ENCODE measurements around the gene CDC20B. TPM values are rescaled to one million over a fixed set of nuclear protein-coding genes. Genes with fewer than 3 reads are reported as not detected.

CDC20B gene, protein sequence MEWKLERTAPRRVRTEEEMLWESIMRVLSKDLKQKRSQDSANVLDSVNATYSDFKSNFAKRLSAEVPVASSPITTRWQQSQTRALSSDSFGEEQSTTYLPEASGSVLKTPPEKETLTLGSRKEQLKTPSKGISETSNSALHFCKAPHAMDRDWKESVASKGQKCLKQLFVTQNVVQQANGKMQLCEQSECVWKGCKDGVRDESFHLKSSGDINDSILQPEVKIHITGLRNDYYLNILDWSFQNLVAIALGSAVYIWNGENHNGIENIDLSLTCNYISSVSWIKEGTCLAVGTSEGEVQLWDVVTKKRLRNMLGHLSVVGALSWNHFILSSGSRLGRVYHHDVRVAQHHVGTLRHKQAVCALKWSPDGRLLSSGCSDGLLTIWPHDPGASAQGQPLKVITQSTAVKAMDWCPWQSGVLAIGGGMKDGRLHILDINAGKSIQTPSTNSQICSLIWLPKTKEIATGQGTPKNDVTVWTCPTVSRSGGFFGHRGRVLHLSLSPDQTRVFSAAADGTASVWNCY
- not detected for total RNA-seq

DNA sequence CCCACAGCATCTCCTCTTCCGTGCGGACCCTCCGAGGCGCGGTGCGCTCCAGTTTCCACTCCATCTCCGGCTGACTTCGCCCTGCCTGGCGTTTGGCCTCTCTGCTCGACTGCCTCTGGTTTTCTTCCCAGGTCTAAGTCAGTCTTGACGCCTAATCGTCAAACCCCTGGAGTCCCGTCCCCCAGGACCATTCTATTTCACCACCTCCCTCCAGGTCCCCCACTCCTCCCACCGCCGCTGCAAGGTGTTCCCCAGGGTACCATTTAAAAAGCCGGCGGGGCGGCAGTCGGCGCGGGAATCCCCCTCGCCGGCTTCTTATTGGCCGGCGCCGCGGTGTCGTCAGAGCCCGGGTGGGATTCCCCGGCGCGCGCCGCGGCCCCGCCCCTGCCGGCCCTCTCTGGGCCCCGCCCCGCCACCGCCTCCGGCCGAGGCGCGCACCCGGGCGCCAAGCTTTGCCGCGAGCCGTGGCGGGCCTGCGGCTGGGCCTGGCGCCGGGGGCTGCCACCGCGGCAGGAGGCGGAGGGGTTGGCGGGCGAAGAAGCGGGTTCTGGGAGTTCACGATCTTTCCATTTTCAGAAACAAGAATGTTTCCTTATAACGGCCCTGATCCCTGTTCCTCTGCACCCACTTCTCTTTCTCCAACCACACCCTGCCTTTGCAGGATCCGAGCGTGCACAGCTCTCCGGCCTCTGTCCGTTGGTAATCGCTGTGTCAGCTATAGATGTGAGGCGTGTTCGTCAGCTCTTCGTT is at the start of gene CDC20B:
CDC20B (minus strand) TSS at position 241 of the 750 bp plus-strand sequence; CDS start at position 64, 177 bp downstream.

GRCh38 chr5:55159763-55160492 is 13.0 kb downstream of the CDC20B start, which contains the start of gene GPX8:
TSS of gene GPX8 (plus strand) at chr5:55160171. CDS start at chr5:55160193, 22 bp downstream.

DNA sequence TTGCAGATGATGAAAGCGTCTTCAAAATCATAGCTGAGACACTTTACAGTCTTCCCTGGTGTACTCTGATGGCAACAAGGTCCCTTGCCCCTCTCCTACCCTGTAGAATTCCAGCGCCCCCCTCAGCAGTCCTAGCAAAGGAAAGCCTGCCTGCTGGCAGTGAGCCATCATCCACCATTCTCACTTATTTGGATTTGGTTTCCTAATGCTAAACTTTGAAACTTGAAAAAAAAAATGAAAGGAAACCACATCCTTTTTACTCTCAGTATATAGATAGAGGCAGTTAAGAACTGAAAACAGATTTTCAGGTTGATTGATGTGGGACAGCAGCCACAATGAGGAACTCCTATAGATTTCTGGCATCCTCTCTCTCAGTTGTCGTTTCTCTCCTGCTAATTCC is 70.6 kb downstream of the CDC20B start, which contains the start of gene GZMA:
GZMA (plus strand) TSS at position 299 of the 400 bp plus-strand sequence; CDS start at position 336, 37 bp downstream.

Small RNA genes lying within 50 kb of the gene (microRNA-seq; reads per million reads assigned to microRNA genes)
- gene MIR449A (ENCODE audit: borderline microRNAs expressed, borderline replicate concordance) (4.4 reads per million, percentile 26 among the genes with 10 or more reads in this experiment), gene MIR449B (ENCODE audit: borderline microRNAs expressed, borderline replicate concordance) (not detected), gene MIR449C (ENCODE audit: borderline microRNAs expressed, borderline replicate concordance) (not detected)

Other genes with a start within 250 kb of the CDC20B start
- gene ESM1, start 187.6 kb downstream of the CDC20B start, total RNA-seq, result not detected
- 1 to 10 TPM; 1.3 TPM for gene GZMK, start 148.9 kb downstream of the CDC20B start, total RNA-seq
- 100 to 1,000 TPM; 160 to 170 TPM for gene GZMA, start 70.5 kb downstream of the CDC20B start, total RNA-seq
- not detected for gene GPX8, start 13.0 kb downstream of the CDC20B start, total RNA-seq
- not detected for gene MCIDAS, start 54.1 kb upstream of the CDC20B start, total RNA-seq
- gene CCNO, start 60.4 kb upstream of the CDC20B start, total RNA-seq, result not detected
- gene DHX29, start 134.5 kb upstream of the CDC20B start, total RNA-seq, result 10 to 100 TPM; 13.8 to 17.1 TPM
- 10 to 100 TPM; 58.3 to 67.7 TPM for gene MTREX, start 134.8 kb upstream of the CDC20B start, total RNA-seq

Data from activated naive CD4-positive, alpha-beta T cell treated with anti-CD3 and anti-CD28 coated beads, Interleukin-2, amount 10 ng/mL, durations not matched to agents 5 hours and 36 hours (primary cell).